ENCODE results near the gene RIC1.

Gene RIC1

GRCh38 chr9:5819174-5819573 lies 190.3 kb downstream of the RIC1 start:
- no peak for FAIRE-seq
- DNase-seq (ENCODE audit: insufficient read length, low spot score): no peak

- DNase-seq (ENCODE audit: insufficient read length, low spot score) (no peak), FAIRE-seq (no peak)
These were observed 191.5 kb downstream of the RIC1 start for GRCh38 chr9:5820425-5820824.

- FAIRE-seq (no peak), DNase-seq (ENCODE audit: insufficient read length, low spot score) (no peak)
These were observed 196.3 kb downstream of the RIC1 start for GRCh38 chr9:5825223-5825622.
